HepG2 (cell line): ENCODE measurements around the gene OSER1. TPM values are rescaled to one million over a fixed set of nuclear protein-coding genes. Genes with fewer than 3 reads are reported as not detected.

Experiments
- ATAC-seq: fragments of 200-7000 bp; cut with Tn5 transposase; 3 replicates; pipeline ENCODE4 v1.9.1; 2020; ENCODE audit warnings: mild to moderate bottlenecking, moderate library complexity
- BruUV-seq: library from RNA; stranded (reverse); fragments of 400-500 nt; replicated peaks from 2 replicates; lab custom pipeline; 2021; lab: Mats Ljungman, UMichigan
- CTCF ChIA-PET: fragments of 300-600 bp; formaldehyde crosslinking; extraction: SDS; loops from one replicate; lab custom pipeline; 2021; ENCODE audit warnings: low total read pairs, inconsistent platforms, low intra/inter-chr PET ratio; lab: Yijun Ruan, JAX
- POLR2A ChIA-PET: fragments of 350-600 bp; sonication (Branson Sonifier 250); formaldehyde crosslinking; loops from one replicate; lab custom pipeline; 2020; ENCODE audit warnings: antibody characterized with exemption, inconsistent platforms; lab: Yijun Ruan, JAX
- DNase-seq: peaks from one replicate; pipeline ENCODE4 v3.0.0-alpha.2; 2015; ENCODE audit warnings: low spot score
- FAIRE-seq: peaks from 3 replicates; lab custom pipeline; 2011; peaks lifted over from hg19 to GRCh38; lab: Jason Lieb, UNC
- H2AFZ ChIP-seq: one replicate; pipeline ENCODE4 v1.6.1; 2011; ENCODE audit warnings: low read length, inconsistent platforms
- H3K27ac ChIP-seq: fragments of 300-600 bp; 3 replicates; pipeline ENCODE4 v1.8.0; 2011; ENCODE audit warnings: mixed run types, mild to moderate bottlenecking, mixed read lengths, low read length, inconsistent platforms; ENCODE audit not compliant: insufficient read depth; ENCODE audit errors: extremely low read length
- H3K27me3 ChIP-seq, 2 experiments: fragments of 200-600 bp in 1 of 2; 2 replicates in 1 of 2; 3 replicates in 1 of 2; pipeline versions ENCODE4 v1.6.0 to v1.8.0; 2011; ENCODE audit warnings: low read length in 2 of 2, mild to moderate bottlenecking in 2 of 2, moderate library complexity in 2 of 2, inconsistent platforms in 1 of 2; ENCODE audit not compliant: insufficient read depth in 2 of 2, control insufficient read depth in 1 of 2
- H3K36me3 ChIP-seq, 2 experiments: fragments of 200-600 bp in 1 of 2; replicated peaks in 1 of 2; 2 replicates in 1 of 2; 3 replicates in 1 of 2; pipeline versions ENCODE4 v1.5.1 to v1.8.0; 2011; ENCODE audit warnings: low read length in 2 of 2, inconsistent platforms in 1 of 2; ENCODE audit not compliant: insufficient read depth in 2 of 2, control insufficient read depth in 1 of 2
- H3K4me1 ChIP-seq: 2 replicates; pipeline ENCODE4 v1.5.1; 2012; ENCODE audit warnings: low read length, inconsistent platforms; ENCODE audit not compliant: insufficient read depth
- H3K4me2 ChIP-seq: 2 replicates; pipeline ENCODE4 v1.6.0; 2011; ENCODE audit warnings: low read depth, low read length, inconsistent platforms
- H3K4me3 ChIP-seq, 3 experiments: fragments of 200-600 bp in 1 of 3; sonication (generic), shearing (Covaris generic) in 1 of 3; replicated peaks in 1 of 3; 2 replicates each; pipeline ENCODE4 v1.5.1; 2011 to 2016; ENCODE audit warnings: low read length in 3 of 3, inconsistent platforms in 2 of 3, low read depth in 2 of 3, mild to moderate bottlenecking in 2 of 3, control low read depth in 1 of 3, mixed read lengths in 1 of 3; ENCODE audit not compliant: insufficient read depth in 1 of 3
- H3K79me2 ChIP-seq: one replicate; pipeline ENCODE4 v1.6.1; 2011; ENCODE audit warnings: low read length, inconsistent platforms; ENCODE audit not compliant: insufficient read depth
- H3K9ac ChIP-seq: 2 replicates; pipeline ENCODE4 v1.6.0; 2011; ENCODE audit warnings: mild to moderate bottlenecking, low read depth, low read length, inconsistent platforms; ENCODE audit not compliant: insufficient read depth
- H3K9me3 ChIP-seq: 2 replicates; pipeline ENCODE4 v1.5.1; 2012; ENCODE audit warnings: mild to moderate bottlenecking, low read length
- H4K20me1 ChIP-seq: 2 replicates; pipeline ENCODE4 v1.6.0; 2011; ENCODE audit warnings: inconsistent platforms, mild to moderate bottlenecking, low read length, moderate library complexity; ENCODE audit not compliant: insufficient read depth
- CHD2 ChIP-seq: IDR thresholded peaks from 2 replicates; pipeline ENCODE4 v1.6.1; 2011; ENCODE audit warnings: low read depth, low read length, improper control_type of control experiment
- ELF4 ChIP-seq: sonication (generic); formaldehyde crosslinking; IDR thresholded peaks from 2 replicates; pipeline ENCODE4 v1.5.0; 2020; ENCODE audit warnings: missing genetic modification reagents, mild to moderate bottlenecking, moderate library complexity, borderline replicate concordance
- HOXA9 ChIP-seq: sonication (generic); formaldehyde crosslinking; IDR thresholded peaks from 2 replicates; pipeline ENCODE4 v1.8.1; 2022; ENCODE audit warnings: missing genetic modification reagents, mild to moderate bottlenecking, moderate library complexity, borderline replicate concordance
- KLF15 ChIP-seq: sonication (generic); formaldehyde crosslinking; IDR thresholded peaks from 2 replicates; pipeline ENCODE4 v1.8.1; 2023; ENCODE audit warnings: borderline replicate concordance, mild to moderate bottlenecking, inconsistent platforms, missing genetic modification reagents, mixed read lengths
- MIER2 ChIP-seq: IDR thresholded peaks from 2 replicates; pipeline ENCODE4 v1.6.1; 2016; ENCODE audit warnings: missing biosample characterization, missing genetic modification reagents
- PRDM15 ChIP-seq: sonication (generic); formaldehyde crosslinking; IDR thresholded peaks from 2 replicates; pipeline ENCODE4 v1.4.0; 2020; ENCODE audit warnings: missing genetic modification reagents
- RXRB ChIP-seq: IDR thresholded peaks from 2 replicates; pipeline ENCODE4 v1.6.1; 2016; ENCODE audit warnings: borderline replicate concordance, missing genetic modification reagents, missing compliant biosample characterization
- SNAPC2 ChIP-seq: sonication (generic); formaldehyde crosslinking; IDR thresholded peaks from 2 replicates; pipeline ENCODE4 v1.8.1; 2022; ENCODE audit warnings: mild to moderate bottlenecking, missing genetic modification reagents
- TFDP1 ChIP-seq: IDR thresholded peaks from 2 replicates; pipeline ENCODE4 v1.6.1; 2016; ENCODE audit warnings: missing compliant biosample characterization, missing genetic modification reagents, borderline replicate concordance
- XBP1 ChIP-seq: sonication (generic); formaldehyde crosslinking; IDR thresholded peaks from 2 replicates; pipeline ENCODE4 v1.5.0; 2020; ENCODE audit warnings: missing genetic modification reagents
- ZBTB39 ChIP-seq: sonication (generic); formaldehyde crosslinking; IDR thresholded peaks from 2 replicates; pipeline ENCODE4 v1.5.0; 2020; ENCODE audit warnings: missing genetic modification reagents
- ZFY ChIP-seq: sonication (generic); formaldehyde crosslinking; IDR thresholded peaks from 2 replicates; pipeline ENCODE4 v1.4.0; 2020; ENCODE audit warnings: missing genetic modification reagents
- ZNF24 ChIP-seq: fragments of 450-650 bp; IDR thresholded peaks from 2 replicates; pipeline ENCODE4 v1.6.1; 2017; ENCODE audit warnings: antibody characterized with exemption, mild to moderate bottlenecking
- ZNF282 ChIP-seq: fragments of 450-650 bp; IDR thresholded peaks from 2 replicates; pipeline ENCODE4 v1.6.1; 2018; ENCODE audit not compliant: partially characterized antibody
- ZNF615 ChIP-seq: sonication (generic); formaldehyde crosslinking; IDR thresholded peaks from 2 replicates; pipeline ENCODE4 v1.5.0; 2020; ENCODE audit warnings: mild to moderate bottlenecking, missing genetic modification reagents, borderline replicate concordance
- ZSCAN21 ChIP-seq: sonication (generic); formaldehyde crosslinking; IDR thresholded peaks from 2 replicates; pipeline ENCODE4 v1.8.0; 2022; ENCODE audit warnings: mild to moderate bottlenecking, missing genetic modification reagents, moderate library complexity, borderline replicate concordance
- WGBS: methylation state at CpG from one replicate; pipeline ENCODE4 v1.1.6; 2017; ENCODE audit warnings: low lambda C conversion rate; 5-methylcytosine and 5-hydroxymethylcytosine counted together
- in situ Hi-C: cut with HindIII; loops from 2 replicates; pipeline ENCODE4 v1.10.0; 2017; ENCODE audit warnings: low pct_unique_long_range_greater_than_20kb; ENCODE audit not compliant: extremely low pct_ligation_motif_present
- intact Hi-C: fragments of 100-400 bp; cut with micrococcal nuclease; formaldehyde crosslinking; loops from one replicate; pipeline ENCODE4 v1.10.0; 2022; ENCODE audit not compliant: unreplicated experiment
- polyA plus RNA-seq, 8 experiments: library from polyadenylated mRNA; depleted of rRNA in 3 of 8; stranded (reverse) in 7 of 8; unstranded in 1 of 8; fragments of >200 nt; fragmentation: Illumina TruSeq in 4 of 8; extraction: Trizol in 4 of 8; gene quantifications; 2 replicates each; pipeline versions ENCODE4 v1.2.1 to v1.2.3, GENCODE V29; 2011 to 2016; ENCODE audit warnings: low read depth in 4 of 8, missing spikeins in 1 of 8, mixed read lengths in 1 of 8; ENCODE audit not compliant: insufficient read depth in 1 of 8
- total RNA-seq, 5 experiments: library from RNA; depleted of rRNA; stranded (reverse); fragments of >200 nt; fragmentation: Illumina TruSeq; extraction: Trizol; gene quantifications; 2 replicates each; pipeline ENCODE4 v1.2.3, GENCODE V29; 2016; ENCODE audit warnings: low read depth in 1 of 5
- TF ChIP-seq, protein P1 (sequence below): sonication (generic); formaldehyde crosslinking; IDR thresholded peaks from 2 replicates; pipeline ENCODE4 v1.9.0; 2022; ENCODE audit warnings: missing genetic modification reagents, mild to moderate bottlenecking, borderline replicate concordance

The OSER1 gene
- total and polyA plus RNA-seq, 2 of the 13 experiments (the other 11 are each of a cell fraction or from before 2014, with no cell fraction given) = 71.2 to 71.5 TPM

- H3K4me1 ChIP-seq = no peaks in the 10 kb centered on the region
- BruUV-seq = no TSS peak
- ChIA-PET CTCF (no interaction called here), POLR2A (no interaction called here)
- H4K20me1 ChIP-seq = no peaks in the 10 kb centered on the region
- H3K79me2 ChIP-seq = no peaks in the 10 kb centered on the region
- peaks cover 10 to 73% of the 10 kb centered on the region in 2 experiments; a peak in 4 of 5 replicates for H3K27me3 ChIP-seq
- H3K9ac ChIP-seq = no peak overlapping the region
- H3K36me3 ChIP-seq = no peaks in the 10 kb centered on the region
- FAIRE-seq (no peak), DNase-seq (no peak), ATAC-seq (no peak)
- no peak overlapping the region for H3K27ac ChIP-seq
- WGBS = 2% methylated on average over 5 of the region's 5 CpGs
- intact Hi-C loops (no loop called here), in situ Hi-C loops (no loop called here)
- no peaks in the 10 kb centered on the region for H3K9me3 ChIP-seq
- no peak overlapping the region for H2AFZ ChIP-seq
- no peak for TF ChIP-seq ZNF282
- TF ChIP-seq ELF4 (CRISPR knock-in tag) = no peak
- no peak for TF ChIP-seq KLF15 (CRISPR knock-in tag)
- no peak for TF ChIP-seq CHD2
- no peak for TF ChIP-seq XBP1 (CRISPR knock-in tag)
- TF ChIP-seq ZFY (CRISPR knock-in tag) = no peak
- no peak for TF ChIP-seq ZSCAN21 (CRISPR knock-in tag)
- no peak for TF ChIP-seq ZNF24
- no peak for TF ChIP-seq HOXA9 (CRISPR knock-in tag)
- TF ChIP-seq PRDM15 (CRISPR knock-in tag) = no peak
- TF ChIP-seq ZBTB39 (CRISPR knock-in tag) = no peak
- no peak for TF ChIP-seq ZNF615
- no peak for TF ChIP-seq SNAPC2 (CRISPR knock-in tag)
- TF ChIP-seq RXRB (CRISPR knock-in tag) = no peak
- TF ChIP-seq MIER2 (CRISPR knock-in tag) = no peak
- no peak for TF ChIP-seq TFDP1 (CRISPR knock-in tag)
- TF ChIP-seq, protein P1, sequence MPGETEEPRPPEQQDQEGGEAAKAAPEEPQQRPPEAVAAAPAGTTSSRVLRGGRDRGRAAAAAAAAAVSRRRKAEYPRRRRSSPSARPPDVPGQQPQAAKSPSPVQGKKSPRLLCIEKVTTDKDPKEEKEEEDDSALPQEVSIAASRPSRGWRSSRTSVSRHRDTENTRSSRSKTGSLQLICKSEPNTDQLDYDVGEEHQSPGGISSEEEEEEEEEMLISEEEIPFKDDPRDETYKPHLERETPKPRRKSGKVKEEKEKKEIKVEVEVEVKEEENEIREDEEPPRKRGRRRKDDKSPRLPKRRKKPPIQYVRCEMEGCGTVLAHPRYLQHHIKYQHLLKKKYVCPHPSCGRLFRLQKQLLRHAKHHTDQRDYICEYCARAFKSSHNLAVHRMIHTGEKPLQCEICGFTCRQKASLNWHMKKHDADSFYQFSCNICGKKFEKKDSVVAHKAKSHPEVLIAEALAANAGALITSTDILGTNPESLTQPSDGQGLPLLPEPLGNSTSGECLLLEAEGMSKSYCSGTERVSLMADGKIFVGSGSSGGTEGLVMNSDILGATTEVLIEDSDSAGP = no peak
- no peak overlapping the region for H3K4me2 ChIP-seq
- no peak overlapping the region for H3K4me3 ChIP-seq
These were observed 37.5 kb downstream of the OSER1 start for GRCh38 chr20:44173116-44173515.
